GM19452 (cell line): Measurements from ENCODE around the gene GGA1.
"Not testable (repeated sequence)": the region's sequence is repeated elsewhere in the genome, so short reads cannot be mapped to it uniquely, and the experiment has no call there.

ENCODE experiments used
- ATAC-seq: cut with Tn5 transposase; IDR thresholded peaks from one replicate; pipeline ENCODE4 v1.9.1; 2021; ENCODE audit not compliant: unreplicated experiment

GGA1 gene

GRCh38 chr22:37640591-37641560 is 32.2 kb downstream of the GGA1 start:
- ATAC-seq = no peak

- ATAC-seq = no peak
Measured at GRCh38 chr22:37641561-37641949, 32.9 kb downstream of the GGA1 start.

- ATAC-seq = no peak
Measured at GRCh38 chr22:37643225-37643847, 34.7 kb downstream of the GGA1 start.

GRCh38 chr22:37647317-37647716 is 38.7 kb downstream of the GGA1 start:
- no peak for ATAC-seq

- ATAC-seq = no peak
Measured at GRCh38 chr22:37647928-37648327, 39.3 kb downstream of the GGA1 start.

GRCh38 chr22:37650463-37651136 is 42.0 kb downstream of the GGA1 start:
- ATAC-seq = no peak

GRCh38 chr22:37654563-37655251 is 46.1 kb downstream of the GGA1 start:
- no peak for ATAC-seq

GRCh38 chr22:37655252-37655563 is 46.6 kb downstream of the GGA1 start:
- ATAC-seq = no peak

GRCh38 chr22:37656583-37656982 is 47.9 kb downstream of the GGA1 start:
- not testable (repeated sequence) for ATAC-seq

- no peak for ATAC-seq
Measured at GRCh38 chr22:37657590-37658132, 49.0 kb downstream of the GGA1 start.

GRCh38 chr22:37658133-37659065 is 49.8 kb downstream of the GGA1 start, which contains the start of gene PDXP:
Gene PDXP (plus strand): TSS chr22:37658723. CDS start chr22:37658783, 60 bp downstream.
- peak; percentile 79 for ATAC-seq

- ATAC-seq = peak; percentile 10
Measured at GRCh38 chr22:37659066-37659896, 50.6 kb downstream of the GGA1 start.

GRCh38 chr22:37659897-37660708 is 51.5 kb downstream of the GGA1 start:
- no peak for ATAC-seq

GRCh38 chr22:37660709-37661045 is 52.0 kb downstream of the GGA1 start:
- no peak for ATAC-seq

GRCh38 chr22:37661160-37661924 is 52.7 kb downstream of the GGA1 start:
- no peak for ATAC-seq

- no peak for ATAC-seq
Measured at GRCh38 chr22:37662039-37662438, 53.4 kb downstream of the GGA1 start.

- no peak for ATAC-seq
Measured at GRCh38 chr22:37663521-37664140, 55.0 kb downstream of the GGA1 start.
